Vagina (tissue), 2 donors: ENCODE results near the gene RAB24. TPM values are rescaled to one million over a fixed set of nuclear protein-coding genes. Genes with fewer than 3 reads are reported as not detected.

Experiments used
- DNase-seq, 2 donors: peaks; one replicate each; pipeline ENCODE4 v3.0.0-alpha.2; 2017; ENCODE audit errors: extremely low spot score in 2 of 2
- H3K27ac ChIP-seq: fragments of 200-600 bp; sonication (generic); one replicate; pipeline ENCODE4 v1.5.1; 2019
- H3K27me3 ChIP-seq: fragments of 200-600 bp; sonication (generic); one replicate; pipeline ENCODE4 v1.5.1; 2019
- H3K36me3 ChIP-seq, 2 donors: fragments of 200-600 bp; sonication (generic); one replicate each; pipeline ENCODE4 v1.5.1; 2017 to 2019
- H3K4me1 ChIP-seq: fragments of 200-600 bp; sonication (generic); one replicate; pipeline ENCODE4 v1.5.1; 2019
- H3K4me3 ChIP-seq, 2 donors: fragments of 200-600 bp; sonication (generic); 1 replicate in 1 of 2; 2 replicates in 1 of 2; pipeline ENCODE4 v1.5.1; 2016 to 2019
- H3K9me3 ChIP-seq: fragments of 200-600 bp; sonication (generic); one replicate; pipeline ENCODE4 v1.5.1; 2019
- POLR2A ChIP-seq, 2 donors: fragments of 450-650 bp; IDR thresholded peaks; one replicate each; pipeline ENCODE4 v1.6.1; 2017; ENCODE audit warnings: antibody characterized with exemption in 2 of 2, mild to moderate bottlenecking in 2 of 2, moderate library complexity in 2 of 2
- POLR2AphosphoS5 ChIP-seq, 2 donors: sonication (generic); formaldehyde crosslinking; IDR thresholded peaks; one replicate each; pipeline ENCODE4 v1.9.0; 2017; ENCODE audit warnings: antibody characterized with exemption in 2 of 2, mild to moderate bottlenecking in 2 of 2, low read depth in 1 of 2; ENCODE audit not compliant: insufficient read depth in 1 of 2
- intact Hi-C: fragments of 100-400 bp; cut with DNase I; formaldehyde crosslinking; loops from one replicate; pipeline ENCODE4 v1.15.1; 2023
- total RNA-seq: library from RNA; depleted of rRNA; stranded (reverse); fragments of >200 nt; gene quantifications from one replicate; pipeline ENCODE4 v1.2.3, GENCODE V29; 2016
- TF ChIP-seq, protein P1 (sequence below), 3 experiments: fragments of 450-650 bp in 2 of 3; fragments of 200-600 bp in 1 of 3; sonication (generic) in 1 of 3; IDR thresholded peaks; one replicate each; pipeline ENCODE4 v1.5.1; 2017 to 2019; ENCODE audit warnings: antibody characterized with exemption in 3 of 3, mild to moderate bottlenecking in 2 of 3, moderate library complexity in 2 of 3

Gene RAB24
- 48.6 TPM for total RNA-seq

DNA sequence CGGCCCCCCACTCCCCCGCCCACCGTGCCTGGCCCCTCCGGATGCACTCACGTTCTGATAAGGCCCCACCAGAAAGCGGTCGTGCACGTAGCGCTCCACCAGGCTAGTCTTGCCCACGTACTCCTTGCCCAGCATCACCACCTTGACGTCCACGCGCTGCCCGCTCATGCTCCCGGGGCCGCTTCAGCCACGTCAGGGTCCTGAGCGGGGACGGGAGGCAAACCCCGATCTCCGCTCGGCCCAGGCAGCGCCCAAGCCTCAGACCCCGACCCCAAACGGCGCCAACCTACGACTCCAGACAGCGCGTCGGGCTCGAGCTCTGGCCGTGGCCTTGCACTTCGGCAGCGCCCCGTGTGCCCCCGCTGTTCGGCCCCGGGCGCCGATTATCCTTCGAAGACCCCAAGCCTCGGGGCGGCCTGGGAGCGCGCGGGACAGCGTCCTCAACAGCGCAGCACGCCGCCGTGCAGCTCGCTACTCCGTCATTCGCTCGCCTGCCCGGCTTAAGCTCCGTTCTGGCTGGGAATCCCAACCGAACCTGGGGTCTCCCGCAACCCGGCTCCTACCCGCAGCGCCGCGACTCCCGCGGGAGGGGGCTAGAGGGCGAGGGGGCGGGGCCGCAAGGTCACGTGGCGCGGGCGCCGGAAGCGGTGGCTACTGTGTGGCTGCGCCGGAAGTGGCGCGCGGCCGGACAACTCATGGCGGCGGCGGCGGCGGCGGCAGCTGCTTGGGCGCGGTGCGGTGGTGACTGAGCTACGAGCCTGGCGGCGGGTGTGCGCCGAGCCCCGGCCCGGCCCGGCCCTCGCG, at the start of gene RAB24, which contains the start of gene PRELID1:
Gene RAB24, minus strand, starts transcription at position 599 of the 804 bp plus-strand sequence. Its CDS starts 431 bp downstream, at position 168.
Gene PRELID1, plus strand, starts transcription at position 679 of the 804 bp plus-strand sequence. CDS start 187 bp downstream, outside the sequence.
- no peak for DNase-seq
- H3K4me3 ChIP-seq = peak within 1 kb of the TSS; percentile 77 to 90
- intact Hi-C loops = loop anchor here (10.0 kb wide), 1 partner anchor 189 kb away; no protein-coding TSS in a partner anchor
- H3K9me3 ChIP-seq = no peaks in the 10 kb centered on the region
- peaks cover 69% of the 10 kb centered on the region for H3K4me1 ChIP-seq
- H3K27me3 ChIP-seq = no peaks in the 10 kb centered on the region
- H3K27ac ChIP-seq = peak within 1 kb of the TSS; percentile 84
- TF ChIP-seq POLR2AphosphoS5 (IDR thresholded peaks at IDR 0.05; ENCODE audit: insufficient read depth in 1 of 2, low read depth in 1 of 2) (peak; percentile 28 to 86), POLR2A (IDR thresholded peaks at IDR 0.05) (peak in 1 of 2 donors; percentile 23)
- TF ChIP-seq, protein P1, sequence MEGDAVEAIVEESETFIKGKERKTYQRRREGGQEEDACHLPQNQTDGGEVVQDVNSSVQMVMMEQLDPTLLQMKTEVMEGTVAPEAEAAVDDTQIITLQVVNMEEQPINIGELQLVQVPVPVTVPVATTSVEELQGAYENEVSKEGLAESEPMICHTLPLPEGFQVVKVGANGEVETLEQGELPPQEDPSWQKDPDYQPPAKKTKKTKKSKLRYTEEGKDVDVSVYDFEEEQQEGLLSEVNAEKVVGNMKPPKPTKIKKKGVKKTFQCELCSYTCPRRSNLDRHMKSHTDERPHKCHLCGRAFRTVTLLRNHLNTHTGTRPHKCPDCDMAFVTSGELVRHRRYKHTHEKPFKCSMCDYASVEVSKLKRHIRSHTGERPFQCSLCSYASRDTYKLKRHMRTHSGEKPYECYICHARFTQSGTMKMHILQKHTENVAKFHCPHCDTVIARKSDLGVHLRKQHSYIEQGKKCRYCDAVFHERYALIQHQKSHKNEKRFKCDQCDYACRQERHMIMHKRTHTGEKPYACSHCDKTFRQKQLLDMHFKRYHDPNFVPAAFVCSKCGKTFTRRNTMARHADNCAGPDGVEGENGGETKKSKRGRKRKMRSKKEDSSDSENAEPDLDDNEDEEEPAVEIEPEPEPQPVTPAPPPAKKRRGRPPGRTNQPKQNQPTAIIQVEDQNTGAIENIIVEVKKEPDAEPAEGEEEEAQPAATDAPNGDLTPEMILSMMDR (IDR thresholded peaks at IDR 0.05) = peak in 1 of 3 experiments; percentile 47
- H3K36me3 ChIP-seq = peaks cover 0 to 3% of the 10 kb centered on the region in 2 donors

- no peaks in the 10 kb centered on the region for H3K9me3 ChIP-seq
- H3K4me1 ChIP-seq = peaks cover 37% of the 10 kb centered on the region
- H3K27me3 ChIP-seq = no peaks in the 10 kb centered on the region
- no peak for DNase-seq
- no peak overlapping the region for H3K4me3 ChIP-seq
- H3K27ac ChIP-seq = no peak overlapping the region
- TF ChIP-seq POLR2A (IDR thresholded peaks at IDR 0.05) (no peak), POLR2AphosphoS5 (IDR thresholded peaks at IDR 0.05; ENCODE audit: insufficient read depth in 1 of 2, low read depth in 1 of 2) (no peak)
- TF ChIP-seq, protein P1 (IDR thresholded peaks at IDR 0.05) = no peak
- intact Hi-C loops = no loop called here
- H3K36me3 ChIP-seq = no peaks in the 10 kb centered on the region
Observed at GRCh38 chr5:177353093-177353492, 49.6 kb upstream of the RAB24 start.

- H3K9me3 ChIP-seq = no peaks in the 10 kb centered on the region
- H3K27me3 ChIP-seq = no peaks in the 10 kb centered on the region
- intact Hi-C loops = no loop called here
- peaks cover 45% of the 10 kb centered on the region for H3K4me1 ChIP-seq
- H3K36me3 ChIP-seq = no peaks in the 10 kb centered on the region
- H3K4me3 ChIP-seq = peak within 1 kb of the TSS; percentile 68 to 99
- TF ChIP-seq, protein P1 (IDR thresholded peaks at IDR 0.05) = peak in 1 of 3 experiments; percentile 26
- TF ChIP-seq POLR2AphosphoS5 (IDR thresholded peaks at IDR 0.05; ENCODE audit: insufficient read depth in 1 of 2, low read depth in 1 of 2) (peak; percentile 91 to 93), POLR2A (IDR thresholded peaks at IDR 0.05) (peak in 1 of 2 donors; percentile 29)
- peak in 1 of 2 donors; percentile 94 for DNase-seq
- H3K27ac ChIP-seq = peak within 1 kb of the TSS; percentile 91
Observed at GRCh38 chr5:177351392-177352329, 48.1 kb upstream of the RAB24 start, which contains the start of gene LMAN2. TSS of gene LMAN2 (minus strand) at chr5:177351668. CDS start at chr5:177351647, 21 bp downstream.

DNA sequence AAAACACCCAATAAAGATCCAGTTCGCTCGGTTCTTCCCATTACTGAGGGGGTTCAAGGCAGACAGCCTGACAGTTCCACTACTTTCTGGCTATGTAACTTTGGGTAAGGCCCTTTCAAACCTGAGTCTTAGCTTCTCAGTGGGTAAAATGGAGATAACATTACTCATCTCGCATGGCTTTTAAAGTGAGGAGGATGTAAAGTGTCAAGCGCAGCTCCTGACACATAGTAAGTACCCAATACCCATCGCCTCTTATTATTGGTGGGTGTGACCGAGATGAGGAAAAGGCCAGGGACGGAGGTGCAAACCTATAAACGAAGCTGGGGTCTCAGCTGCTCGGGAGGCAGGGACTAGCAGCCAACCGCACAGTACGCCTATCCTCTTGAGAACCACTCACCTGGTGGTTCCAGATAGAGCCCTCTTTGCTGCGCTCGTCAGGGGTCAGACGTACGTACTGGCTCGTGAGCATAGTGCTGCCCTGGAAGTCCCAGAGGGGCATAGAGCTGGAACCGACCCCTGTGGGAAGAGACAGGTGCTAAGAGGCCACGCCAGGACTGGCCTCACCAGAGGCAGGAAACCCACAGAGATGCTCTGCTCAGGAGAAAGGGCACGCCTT, 47.4 kb upstream of the RAB24 start:
- no peaks in the 10 kb centered on the region for H3K27me3 ChIP-seq
- DNase-seq = no peak
- H3K27ac ChIP-seq = peak overlapping the region; percentile 91
- H3K4me3 ChIP-seq = peak overlapping the region; percentile 68 to 99
- H3K36me3 ChIP-seq = no peaks in the 10 kb centered on the region
- H3K4me1 ChIP-seq = peaks cover 48% of the 10 kb centered on the region
- TF ChIP-seq, protein P1 (IDR thresholded peaks at IDR 0.05) = no peak
- H3K9me3 ChIP-seq = no peaks in the 10 kb centered on the region
- intact Hi-C loops = no loop called here
